ENCODE measurements around the gene TMEM145.
"Not testable (repeated sequence)": the region's sequence is repeated elsewhere in the genome, so short reads cannot be mapped to it uniquely, and the experiment has no call there.

Gene TMEM145

DNA sequence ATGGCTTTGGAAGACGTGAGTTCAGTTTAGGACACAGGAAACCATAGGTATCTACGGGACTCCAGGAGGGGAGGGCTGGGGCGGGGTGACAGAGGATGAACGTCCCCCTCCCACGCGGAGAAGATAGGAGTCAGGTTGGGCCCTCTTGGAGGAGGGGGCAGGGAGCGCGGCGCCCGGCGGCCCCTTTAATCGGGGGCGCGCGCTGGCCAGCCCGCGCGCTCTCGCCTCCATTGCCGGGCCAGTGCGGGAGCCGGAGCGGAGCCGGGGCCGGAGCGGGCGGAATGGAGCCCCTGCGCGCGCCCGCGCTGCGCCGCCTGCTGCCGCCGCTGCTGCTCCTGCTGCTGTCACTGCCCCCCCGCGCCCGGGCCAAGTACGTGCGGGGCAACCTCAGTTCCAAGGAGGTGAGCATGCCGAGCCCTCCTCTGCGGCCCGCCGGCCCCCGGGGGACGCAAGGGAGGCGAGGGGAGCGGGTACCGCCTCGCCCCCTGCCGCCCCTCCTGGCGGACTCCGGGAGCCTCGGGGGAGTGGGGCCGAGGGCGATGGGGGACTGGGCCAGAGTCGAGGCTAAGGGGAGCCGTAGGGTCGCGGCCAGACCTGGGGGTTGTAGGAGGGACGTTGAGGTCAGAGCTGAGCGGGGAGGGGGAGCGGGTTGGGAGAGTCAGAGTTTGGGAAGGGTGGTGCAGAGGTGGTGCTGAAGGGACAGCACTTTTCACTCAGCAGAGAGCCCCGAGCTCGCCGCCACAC, at the start of gene TMEM145:
TSS of gene TMEM145 (plus strand) at position 214 of the 744 bp plus-strand sequence. CDS start at position 282, 68 bp downstream.
- DNase-seq, result peak; percentile 46

DNA sequence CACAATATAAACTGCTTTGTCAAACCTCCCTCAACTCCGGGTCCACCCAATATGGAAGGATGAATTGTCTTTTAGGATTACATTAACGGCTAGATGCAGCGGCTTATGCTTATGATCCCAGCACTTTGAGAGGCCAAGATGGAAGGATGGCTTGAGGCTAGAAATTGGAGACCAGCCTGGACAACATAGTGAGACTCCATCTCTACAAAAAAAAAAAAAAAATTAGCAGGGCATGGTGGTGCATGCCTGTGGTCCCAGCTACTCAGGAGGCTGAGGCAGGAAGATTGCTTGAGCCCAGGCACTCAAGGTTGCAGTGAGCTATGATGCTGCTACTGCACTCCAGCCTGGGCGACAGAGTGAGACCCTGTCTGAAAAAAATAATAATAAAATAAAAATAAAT, 47.0 kb upstream of the TMEM145 start:
- DNase-seq, result not testable (repeated sequence)

DNA sequence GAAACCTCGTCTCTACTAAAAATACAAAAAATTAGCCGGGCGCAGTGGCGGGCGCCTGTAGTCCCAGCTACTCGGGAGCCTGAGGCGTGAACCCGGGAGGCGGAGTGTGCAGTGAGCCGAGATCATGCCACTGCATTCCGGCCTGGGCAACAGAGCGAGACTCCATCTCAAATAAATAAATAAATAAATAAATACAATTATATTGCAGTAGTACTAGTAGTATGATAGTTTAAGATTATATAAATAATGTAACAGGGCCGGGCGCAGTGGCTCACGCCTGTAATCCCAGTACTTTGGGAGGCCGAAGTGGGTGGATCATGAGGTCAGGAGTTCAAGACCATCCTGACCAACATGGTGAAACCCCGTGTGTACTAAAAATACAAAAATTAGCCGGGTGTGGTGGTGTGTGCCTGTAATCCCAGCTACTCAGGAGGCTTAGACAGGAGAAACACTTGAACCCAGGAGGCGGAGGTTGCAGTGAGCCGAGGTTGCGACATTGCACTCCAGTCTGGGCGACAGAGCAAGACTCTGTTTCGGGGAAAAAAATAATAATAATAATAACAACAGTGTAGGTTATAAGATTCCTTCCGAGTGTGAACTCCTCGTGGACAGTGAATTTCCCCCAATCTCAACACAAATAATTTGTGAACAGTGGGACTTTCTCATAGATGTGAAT, 46.0 kb upstream of the TMEM145 start:
- not testable (repeated sequence) for DNase-seq

DNA sequence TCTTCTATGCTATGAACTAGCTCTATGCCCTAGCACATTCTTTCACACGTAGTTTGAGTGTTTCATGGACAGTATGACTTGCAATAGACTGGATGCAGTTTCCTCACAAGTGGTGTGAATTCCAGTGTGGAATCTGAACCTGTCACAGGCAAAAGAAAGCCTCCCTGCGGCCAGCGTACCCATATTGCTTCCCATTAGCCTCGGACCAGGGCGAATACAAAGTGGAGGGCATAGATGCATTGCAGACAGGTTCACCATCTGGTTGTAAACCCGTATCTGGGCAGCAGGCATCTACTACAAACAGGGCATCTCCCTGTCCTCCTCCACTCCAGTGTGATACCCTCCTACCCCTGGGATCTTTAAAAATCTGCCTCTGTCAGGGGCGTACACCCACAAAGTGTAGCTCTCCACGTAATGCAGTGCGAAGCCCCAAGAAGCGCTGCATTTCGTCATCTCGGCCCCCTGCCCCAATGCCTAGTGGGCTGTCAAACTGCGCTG, 45.4 kb upstream of the TMEM145 start:
- DNase-seq, result no peak

DNA sequence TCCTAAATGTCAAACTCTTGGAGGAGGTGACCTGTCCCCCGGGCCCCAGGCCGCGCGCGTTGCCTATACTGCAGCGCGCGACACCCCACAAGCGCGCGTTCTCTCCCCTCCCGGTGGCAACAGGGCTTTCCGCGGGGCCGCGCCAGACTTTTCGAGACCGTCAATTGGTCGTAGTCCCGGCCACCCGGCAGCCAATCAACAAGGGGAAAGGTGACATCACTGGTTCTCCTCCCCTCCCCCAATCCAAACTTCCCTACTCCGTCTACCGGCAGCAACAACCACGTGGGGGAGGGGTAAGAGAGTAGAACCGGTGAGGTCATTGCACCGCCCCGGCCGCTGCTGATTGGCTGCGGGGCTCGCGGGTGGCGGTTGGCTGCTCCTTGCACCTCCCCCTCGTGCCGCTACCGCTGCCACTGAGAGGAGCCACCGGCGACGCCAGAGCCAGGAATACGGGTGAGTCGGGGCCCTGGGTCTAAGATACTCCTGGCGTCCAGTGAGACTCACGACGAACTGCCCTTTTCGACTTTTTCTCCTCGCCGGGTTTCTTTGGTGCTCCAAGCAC, 44.9 kb upstream of the TMEM145 start:
- peak; percentile 98 for DNase-seq

DNA sequence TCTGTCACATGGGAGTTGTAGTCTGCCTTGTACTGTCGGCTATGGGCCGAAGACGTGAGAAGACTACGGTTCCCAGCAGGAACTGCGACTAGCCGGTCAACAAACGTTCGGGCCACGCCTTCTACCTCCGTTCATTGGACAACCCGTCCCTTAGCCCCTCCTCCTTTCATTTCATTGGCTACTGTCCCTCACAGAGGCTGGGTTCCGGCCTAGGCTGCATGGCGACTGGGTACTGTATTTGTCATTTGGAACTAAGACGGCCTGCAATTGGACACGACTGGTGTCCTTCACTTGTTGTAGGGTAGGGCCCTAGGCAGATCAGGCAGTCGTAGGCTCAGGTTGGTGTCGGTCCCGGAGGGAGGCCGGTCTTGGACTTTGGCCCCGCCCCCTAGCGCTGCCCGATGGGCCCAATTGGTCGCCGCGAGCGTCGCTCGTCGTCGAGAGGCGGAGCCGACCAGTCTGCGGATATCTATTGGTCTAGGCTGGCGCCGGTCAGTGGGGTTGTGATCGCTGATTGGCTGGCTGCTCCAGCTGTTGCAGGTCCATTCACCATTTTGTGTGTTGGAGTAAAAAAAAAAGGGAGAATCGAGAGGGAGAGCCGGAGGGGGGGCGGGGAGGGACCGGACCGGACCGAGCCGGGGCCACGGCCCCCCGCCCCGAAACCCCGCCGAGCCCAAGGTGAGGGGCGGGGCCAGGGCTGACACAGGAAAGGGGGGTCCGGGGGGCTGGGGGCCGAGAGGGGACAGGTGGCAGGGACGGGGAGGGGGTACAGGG, 44.2 kb upstream of the TMEM145 start, which contains the start of gene CIC:
TSS of gene CIC (plus strand) at position 549 of the 774 bp plus-strand sequence. CDS start 2,532 bp downstream, outside the sequence.
- peak; percentile 99 for DNase-seq

DNA sequence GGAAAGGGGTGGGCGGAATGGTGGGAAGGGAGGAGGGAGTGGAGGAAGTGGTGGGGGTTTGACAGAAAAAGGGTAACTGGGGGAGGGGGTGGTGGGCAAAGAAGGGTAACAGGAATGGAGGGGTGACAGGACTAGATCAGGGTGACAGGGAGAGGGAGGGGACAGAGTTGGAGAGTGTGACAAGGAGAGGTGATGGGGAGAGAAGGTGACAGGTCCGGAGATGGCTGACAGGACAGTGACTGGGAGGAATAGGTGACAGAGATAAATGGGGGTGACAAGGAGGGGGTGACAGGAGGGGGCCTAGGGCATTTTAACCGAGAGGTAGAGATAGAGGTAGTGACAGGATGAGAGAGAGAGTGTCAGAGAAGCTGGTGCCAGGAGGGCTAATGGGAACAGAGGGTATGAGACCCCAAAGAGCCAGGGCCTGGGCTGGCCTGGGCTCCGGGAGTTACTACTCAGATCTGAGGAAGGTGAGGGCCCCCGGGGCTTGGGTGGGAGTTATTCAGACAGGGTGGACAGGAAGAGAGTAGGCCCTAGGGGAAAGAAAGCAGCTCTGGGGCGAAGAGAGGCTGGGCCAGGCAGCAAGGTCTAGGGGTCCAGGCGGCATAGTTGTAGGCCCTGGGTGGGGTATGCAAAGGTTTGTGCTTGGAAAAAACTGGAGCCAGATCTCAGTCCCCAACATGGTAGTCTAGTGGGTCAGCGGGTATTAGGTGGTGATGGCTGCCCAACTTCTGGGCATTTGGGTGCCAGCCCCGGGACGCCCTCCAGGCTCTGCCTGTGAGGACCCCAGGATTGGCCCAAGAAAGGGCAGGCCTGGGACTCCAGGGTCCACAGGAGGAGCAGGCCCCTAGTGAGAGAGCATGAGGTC, 43.4 kb upstream of the TMEM145 start:
- DNase-seq, result no peak

DNA sequence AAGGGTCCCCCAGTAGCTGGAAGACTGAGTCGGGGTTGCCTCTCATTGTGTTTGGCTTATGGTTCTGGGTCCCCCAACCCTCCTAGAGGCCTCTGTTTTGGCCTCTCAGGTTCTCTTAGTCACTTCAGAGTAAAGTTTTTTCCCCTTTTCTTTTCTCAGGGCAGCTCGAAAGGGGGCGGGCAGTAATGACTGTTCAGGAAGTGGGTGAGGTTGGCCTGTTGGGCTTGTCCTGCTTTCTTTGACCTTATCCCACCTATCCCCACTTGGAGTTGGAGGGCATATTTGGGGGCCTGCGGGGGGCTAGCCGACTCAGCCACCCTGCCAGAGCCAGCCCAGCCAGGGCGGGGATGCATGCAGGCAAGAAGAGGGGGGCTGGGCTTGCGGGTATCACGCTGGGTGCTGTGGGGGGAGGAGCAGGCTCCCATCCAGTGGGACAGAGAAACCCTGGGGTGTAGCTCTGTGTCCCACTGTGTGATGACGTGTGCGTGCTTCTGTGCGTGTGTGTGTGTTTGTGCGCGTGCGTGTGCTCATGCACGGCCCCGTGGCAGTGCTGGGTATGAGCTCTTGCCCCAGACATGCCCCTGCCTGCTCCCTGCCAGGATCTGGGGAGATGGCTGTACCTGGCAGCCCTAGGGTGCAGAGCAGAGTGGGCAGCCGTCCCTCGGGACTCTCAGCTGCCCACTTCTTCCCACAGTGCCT, 42.6 kb upstream of the TMEM145 start:
- DNase-seq, result no peak

DNA sequence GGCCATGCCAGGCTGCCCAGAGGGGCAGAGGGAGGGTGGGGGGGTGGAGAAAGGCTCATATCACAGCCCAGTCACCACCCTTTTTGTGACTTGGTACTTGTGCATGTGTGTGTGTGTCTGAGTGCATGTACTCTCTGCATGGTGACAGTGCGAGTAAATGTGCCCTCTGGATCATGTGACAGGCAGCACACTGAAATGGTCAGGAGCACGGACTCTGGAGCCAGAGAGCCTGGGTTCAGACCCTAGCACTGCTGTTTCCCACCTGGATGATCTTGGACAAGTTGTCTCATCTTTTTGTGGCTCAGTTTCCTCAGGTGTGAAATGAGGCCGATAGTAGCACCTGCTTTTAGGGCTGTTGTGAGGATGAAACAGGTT, 42.1 kb upstream of the TMEM145 start:
- DNase-seq, result no peak

DNA sequence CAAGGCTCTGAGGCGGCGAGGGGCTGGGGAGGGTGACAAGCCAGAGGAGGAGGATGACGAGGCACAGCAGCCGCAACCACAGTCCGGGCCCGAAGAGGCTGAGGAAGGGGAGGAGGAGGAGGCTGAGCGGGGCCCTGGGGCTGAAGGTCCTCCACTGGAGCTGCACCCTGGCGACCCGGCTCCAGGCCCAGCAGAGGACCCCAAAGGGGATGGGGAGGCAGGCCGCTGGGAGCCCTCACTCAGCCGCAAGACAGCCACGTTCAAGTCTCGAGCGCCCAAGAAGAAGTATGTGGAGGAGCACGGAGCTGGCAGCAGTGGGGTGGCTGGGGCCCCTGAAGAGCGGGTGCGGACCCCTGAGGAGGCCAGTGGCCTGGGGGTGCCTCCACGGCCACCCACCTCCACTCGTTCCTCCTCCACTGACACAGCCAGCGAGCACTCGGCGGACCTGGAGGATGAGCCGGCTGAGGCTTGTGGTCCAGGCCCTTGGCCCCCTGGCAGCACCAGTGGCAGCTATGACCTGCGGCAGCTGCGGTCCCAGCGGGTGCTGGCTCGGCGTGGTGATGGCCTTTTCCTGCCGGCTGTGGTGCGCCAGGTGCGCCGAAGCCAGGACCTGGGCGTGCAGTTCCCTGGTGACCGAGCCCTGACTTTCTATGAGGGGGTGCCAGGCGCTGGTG, 41.1 kb upstream of the TMEM145 start:
- DNase-seq, result no peak

DNA sequence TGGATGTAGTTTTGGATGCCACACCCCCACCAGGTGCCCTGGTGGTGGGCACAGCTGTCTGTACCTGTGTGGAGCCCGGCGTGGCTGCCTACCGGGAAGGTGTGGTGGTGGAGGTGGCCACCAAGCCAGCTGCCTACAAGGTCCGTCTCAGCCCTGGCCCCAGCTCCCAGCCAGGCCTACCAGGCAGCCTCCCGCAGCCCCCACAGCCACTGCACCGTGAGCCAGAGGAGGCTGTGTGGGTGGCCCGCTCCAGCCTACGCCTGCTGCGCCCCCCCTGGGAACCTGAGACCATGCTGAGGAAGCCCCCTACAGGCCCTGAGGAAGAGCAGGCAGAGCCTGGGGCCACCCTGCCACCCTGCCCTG, 40.6 kb upstream of the TMEM145 start:
- DNase-seq, result no peak

DNA sequence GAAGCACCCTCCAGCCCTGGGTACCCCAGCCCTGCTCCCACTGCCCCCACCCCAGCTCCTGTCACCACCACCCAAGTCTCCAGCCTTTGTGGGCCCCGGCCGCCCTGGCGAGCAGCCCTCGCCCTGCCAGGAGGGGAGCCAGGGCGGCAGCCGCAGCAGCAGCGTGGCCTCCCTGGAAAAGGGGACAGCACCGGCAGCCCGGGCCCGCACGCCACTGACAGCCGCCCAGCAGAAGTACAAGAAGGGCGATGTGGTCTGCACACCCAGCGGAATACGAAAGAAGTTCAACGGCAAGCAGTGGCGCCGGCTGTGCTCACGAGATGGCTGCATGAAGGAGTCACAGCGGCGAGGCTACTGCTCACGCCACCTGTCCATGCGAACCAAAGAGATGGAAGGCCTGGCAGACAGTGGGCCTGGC, 40.1 kb upstream of the TMEM145 start:
- DNase-seq, result no peak

DNA sequence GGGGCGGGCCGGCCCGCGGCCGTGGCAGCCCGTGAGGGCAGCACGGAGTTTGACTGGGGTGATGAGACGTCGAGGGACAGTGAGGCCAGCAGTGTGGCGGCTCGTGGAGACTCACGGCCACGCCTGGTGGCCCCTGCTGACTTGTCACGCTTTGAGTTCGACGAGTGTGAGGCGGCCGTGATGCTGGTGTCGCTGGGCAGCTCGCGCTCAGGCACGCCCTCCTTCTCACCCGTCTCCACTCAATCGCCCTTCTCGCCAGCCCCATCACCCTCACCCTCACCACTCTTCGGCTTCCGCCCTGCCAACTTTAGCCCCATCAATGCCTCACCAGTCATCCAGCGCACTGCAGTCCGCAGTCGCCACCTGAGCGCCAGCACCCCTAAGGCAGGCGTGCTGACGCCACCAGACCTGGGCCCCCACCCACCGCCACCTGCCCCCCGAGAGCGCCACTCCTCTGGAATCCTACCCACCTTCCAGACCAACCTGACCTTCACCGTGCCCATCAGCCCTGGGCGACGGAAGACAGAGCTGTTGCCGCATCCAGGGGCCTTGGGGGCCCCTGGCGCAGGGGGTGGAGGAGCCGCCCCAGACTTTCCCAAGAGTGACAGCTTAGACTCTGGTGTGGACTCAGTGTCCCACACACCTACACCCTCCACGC, 39.6 kb upstream of the TMEM145 start:
- DNase-seq, result no peak

DNA sequence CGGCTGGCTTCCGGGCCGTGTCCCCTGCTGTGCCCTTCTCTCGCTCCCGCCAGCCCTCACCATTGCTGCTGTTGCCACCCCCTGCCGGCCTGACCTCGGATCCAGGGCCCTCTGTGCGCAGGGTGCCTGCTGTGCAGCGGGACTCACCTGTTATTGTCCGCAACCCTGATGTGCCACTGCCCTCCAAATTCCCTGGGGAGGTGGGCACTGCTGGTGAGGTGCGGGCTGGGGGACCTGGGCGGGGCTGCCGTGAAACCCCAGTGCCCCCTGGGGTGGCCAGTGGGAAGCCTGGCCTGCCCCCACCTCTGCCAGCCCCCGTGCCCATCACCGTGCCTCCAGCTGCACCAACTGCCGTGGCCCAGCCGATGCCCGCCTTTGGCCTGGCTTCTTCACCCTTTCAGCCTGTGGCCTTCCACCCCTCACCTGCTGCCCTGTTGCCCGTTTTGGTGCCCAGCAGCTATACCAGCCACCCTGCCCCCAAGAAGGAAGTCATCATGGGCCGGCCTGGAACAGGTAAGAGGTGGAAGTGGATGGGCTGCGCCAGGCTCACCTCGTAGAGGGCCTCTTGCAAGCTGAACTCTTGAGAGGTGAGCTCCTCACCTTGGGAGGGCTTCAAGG, 38.9 kb upstream of the TMEM145 start:
- DNase-seq, result no peak

DNA sequence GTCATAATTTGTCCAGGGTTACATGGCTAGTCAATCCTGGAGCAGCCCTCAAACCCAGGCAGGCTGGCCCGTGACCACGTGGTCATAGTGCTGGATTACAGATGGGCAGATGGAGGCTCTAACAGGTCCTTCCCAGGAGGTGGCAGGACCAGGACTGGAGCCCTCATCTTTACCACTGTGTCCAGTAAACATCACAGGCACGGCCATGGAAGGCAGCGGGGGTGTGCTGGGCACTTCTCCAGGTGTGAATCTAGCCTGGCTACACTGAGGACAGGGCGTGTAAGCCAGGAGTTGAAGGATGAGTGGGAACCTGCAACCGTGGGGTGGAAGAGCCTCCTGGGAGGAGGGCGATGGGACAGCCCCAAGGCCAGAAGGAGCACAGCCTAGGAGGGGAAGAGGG, 38.0 kb upstream of the TMEM145 start:
- DNase-seq, result no peak

DNA sequence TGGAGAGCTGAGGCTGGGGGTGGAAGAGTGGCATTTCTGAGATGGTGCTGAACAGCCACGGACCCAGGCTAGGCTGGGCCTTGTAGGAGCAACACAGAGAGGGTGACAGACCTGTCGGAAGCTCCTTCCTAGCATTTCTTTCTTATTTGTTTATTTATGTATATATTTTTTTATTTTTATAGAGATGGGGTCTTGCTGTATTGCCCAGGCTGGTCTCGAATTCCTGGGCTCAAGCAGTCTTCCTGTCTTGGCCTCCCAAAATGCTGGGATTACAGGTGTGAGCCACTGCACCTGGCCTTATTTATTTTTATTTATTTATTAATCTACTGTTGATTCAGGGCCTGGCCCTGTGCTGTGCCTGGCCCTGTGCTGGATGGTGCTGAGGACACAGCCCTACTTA, 37.6 kb upstream of the TMEM145 start:
- no peak for DNase-seq

DNA sequence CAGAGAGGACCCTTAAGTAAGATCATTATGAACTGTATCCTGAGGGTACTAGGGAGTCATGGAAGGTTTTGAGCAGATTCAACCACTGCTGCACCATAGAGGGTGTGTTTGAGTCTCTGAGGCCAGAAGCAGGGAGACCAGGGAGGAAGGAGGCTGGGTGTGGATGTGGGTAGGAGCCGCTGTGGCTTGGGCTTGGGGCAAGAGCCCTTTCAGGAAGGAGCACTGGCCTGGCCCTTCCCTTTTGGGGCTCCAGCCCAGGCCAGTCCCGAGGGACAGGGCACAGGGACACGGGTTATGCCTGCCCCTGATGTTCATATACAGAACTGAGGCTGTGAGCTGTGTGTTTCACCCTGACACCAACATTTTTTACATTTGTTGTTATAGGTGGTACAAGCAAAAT, 36.8 kb upstream of the TMEM145 start:
- DNase-seq, result no peak

DNA sequence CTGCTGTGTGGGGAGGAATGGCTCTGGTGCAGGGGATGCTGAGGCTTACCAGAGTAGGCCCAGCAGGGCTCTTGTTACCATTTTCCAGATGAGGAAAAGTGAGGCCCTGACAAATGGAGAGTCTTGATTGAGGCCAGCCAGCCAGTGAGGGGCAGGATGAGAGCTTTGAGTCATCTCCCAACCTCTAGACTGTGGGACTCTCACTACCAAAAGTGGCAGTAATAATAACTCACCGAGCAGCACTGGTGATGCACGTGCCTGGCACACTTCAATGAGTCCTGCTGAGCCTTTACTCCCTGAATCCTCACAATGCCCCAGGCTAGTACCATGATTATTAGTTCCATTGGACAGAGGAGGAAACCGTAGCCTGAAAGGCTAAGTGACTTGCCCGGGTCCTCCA, 36.3 kb upstream of the TMEM145 start:
- DNase-seq, result no peak

DNA sequence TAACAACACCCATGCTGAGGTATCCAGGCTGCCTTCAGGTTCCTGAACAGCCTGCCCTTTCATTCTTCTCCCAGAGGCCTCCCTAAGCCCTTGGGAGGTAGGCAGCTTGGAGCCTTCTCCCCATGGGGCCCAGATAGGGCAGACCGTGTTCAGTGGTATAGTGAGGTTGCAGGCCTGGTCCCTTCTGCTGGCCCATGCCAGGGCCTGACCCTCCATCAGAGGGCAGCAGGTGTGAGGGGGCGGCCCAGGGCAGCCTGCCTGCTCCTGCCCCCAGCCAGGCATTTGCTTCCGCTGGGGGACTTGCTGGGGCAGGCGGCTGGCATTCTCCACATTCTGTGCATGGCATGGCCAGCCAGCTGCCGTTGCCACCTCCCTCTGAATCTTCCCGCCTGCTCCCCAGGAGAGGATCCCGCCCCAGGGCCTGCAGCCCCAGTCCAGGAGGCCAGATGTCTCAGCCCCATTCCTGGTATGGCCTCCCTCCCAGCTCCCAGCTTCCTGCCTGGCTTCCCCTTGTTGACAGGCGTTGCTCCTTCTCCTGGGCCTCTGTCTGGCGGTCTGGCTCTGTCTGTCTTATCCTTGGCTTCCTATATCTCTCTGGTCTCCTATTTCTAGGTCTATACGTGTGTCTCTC, 35.2 kb upstream of the TMEM145 start:
- no peak for DNase-seq

Data from NCI-H510A (cell line).